SJCRH30 (cell line): ENCODE data around the gene KLHL15. TPM values are rescaled to one million over a fixed set of nuclear protein-coding genes. Genes with fewer than 3 reads are reported as not detected.

Experiments
- DNase-seq, 2 experiments: peaks; one replicate each; pipeline ENCODE4 v3.0.0-alpha.2; 2015 to 2020
- H3K27ac ChIP-seq: fragments of 250-450 bp; sonication (Bioruptor Pico); 2 replicates; pipeline ENCODE4 v1.5.1; 2020; ENCODE audit warnings: mild to moderate bottlenecking, moderate library complexity
- H3K27me3 ChIP-seq: fragments of 250-450 bp; sonication (Bioruptor Pico); 2 replicates; pipeline ENCODE4 v1.5.1; 2020; ENCODE audit warnings: mild to moderate bottlenecking, moderate library complexity
- H3K36me3 ChIP-seq: fragments of 250-450 bp; sonication (Bioruptor Pico); 2 replicates; pipeline ENCODE4 v1.5.1; 2020; ENCODE audit warnings: mild to moderate bottlenecking, moderate library complexity
- H3K4me1 ChIP-seq: fragments of 250-450 bp; sonication (Bioruptor Pico); 2 replicates; pipeline ENCODE4 v1.5.1; 2020; ENCODE audit warnings: mild to moderate bottlenecking, moderate library complexity
- H3K4me3 ChIP-seq: fragments of 250-450 bp; sonication (Bioruptor Pico); 2 replicates; pipeline ENCODE4 v1.5.1; 2020; ENCODE audit warnings: mild to moderate bottlenecking, moderate library complexity
- H3K9me3 ChIP-seq: fragments of 250-450 bp; sonication (Bioruptor Pico); replicated peaks from 2 replicates; pipeline ENCODE4 v1.5.1; 2020; ENCODE audit warnings: mild to moderate bottlenecking, moderate library complexity
- total RNA-seq: library from RNA; depleted of rRNA; stranded (reverse); fragments of >200 nt; shearing (Covaris generic); gene quantifications from 2 replicates; pipeline ENCODE4 v1.2.3, GENCODE V29; 2014

The KLHL15 gene
- total RNA-seq, 1 experiment from 2014 or later, result 27.2 TPM

DNA sequence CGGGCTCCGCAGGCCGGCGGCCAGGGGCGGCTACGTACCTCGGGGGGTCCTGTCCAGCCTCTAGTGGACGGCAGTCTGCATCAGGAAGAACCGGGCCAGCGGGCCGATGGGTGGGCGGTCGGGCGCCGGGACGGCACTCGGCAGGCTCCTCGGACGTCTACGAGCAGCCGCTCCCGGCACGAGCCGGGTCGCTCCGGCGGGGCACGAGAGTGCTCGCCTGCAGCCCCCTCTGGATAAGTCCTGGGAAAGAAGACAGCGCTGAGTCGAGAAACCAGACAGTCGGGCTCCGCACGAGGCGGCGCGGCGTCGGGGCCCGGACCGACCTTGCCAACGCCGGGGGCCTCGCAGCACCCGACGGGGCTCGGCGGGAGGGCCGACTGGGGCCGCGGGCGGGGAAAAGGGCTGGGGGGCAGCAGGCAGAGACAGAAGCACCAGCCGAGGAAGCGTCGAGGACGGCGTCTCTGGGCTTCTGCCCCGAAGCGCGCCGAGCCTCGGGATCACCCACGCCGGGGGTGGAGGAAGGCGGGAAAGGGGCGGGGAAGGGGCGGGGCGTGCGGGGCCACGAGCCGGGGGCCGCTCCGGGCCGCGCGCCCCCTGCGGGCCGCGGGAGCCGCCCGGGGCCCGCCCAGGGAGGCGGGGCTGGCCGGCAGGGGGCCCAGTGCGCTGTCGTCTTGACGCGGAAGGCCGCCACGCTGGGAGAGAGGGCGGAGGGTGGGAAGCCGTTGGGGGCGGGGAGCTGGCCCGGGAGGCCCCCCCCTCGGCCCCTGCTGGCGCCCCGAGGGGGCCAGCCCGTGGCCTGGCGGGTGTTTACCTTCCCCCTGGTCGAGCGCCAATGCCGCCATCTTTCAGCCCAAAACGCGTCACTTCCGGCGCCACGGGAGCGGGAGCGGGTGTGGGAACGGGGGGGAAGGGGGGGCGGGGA, 1.9 kb downstream of the KLHL15 start:
- DNase-seq, result peak; percentile 91
- Histone ChIP-seq H3K4me3 (peak overlapping the region; percentile 95), H3K9me3 (no peaks in the 10 kb centered on the region), H3K27me3 (no peaks in the 10 kb centered on the region), H3K36me3 (no peaks in the 10 kb centered on the region), H3K27ac (peak overlapping the region; percentile 95), H3K4me1 (no peaks in the 10 kb centered on the region)

DNA sequence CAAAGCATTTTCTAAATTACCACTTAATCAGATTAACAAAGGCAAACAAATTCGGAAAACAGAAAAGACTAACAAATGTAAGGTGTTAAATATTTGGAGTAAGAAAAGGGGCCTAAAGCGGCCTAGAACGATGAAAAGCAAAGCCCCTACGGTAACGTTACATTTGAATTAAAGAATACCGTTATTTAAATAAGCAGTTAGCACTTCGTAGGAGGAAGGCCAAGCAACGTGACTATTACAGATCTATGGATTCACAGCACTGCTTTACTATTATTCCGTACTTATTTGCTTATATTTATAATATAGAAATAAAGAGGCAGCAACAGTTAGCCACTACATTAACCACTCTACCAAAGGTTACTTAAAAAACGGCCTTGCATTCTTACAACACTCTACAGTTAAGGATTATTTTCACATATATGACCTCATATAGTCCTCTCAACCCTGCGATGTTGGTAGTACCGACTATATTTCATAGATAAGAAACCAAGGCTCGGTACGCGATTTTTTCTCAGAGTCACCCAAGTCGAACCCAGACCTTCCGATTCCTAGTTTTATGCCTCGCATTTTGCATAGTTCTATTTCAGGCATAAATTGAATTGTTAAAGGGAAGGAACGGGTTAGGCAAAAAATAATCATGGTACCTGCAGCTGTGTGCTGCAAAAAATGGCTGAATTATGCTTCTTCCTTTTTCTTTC, 2.9 kb downstream of the KLHL15 start:
- DNase-seq, result peak in 1 of 2 experiments; percentile 24
- Histone ChIP-seq H3K4me3 (peak overlapping the region; percentile 95), H3K27ac (peak overlapping the region; percentile 95), H3K36me3 (no peaks in the 10 kb centered on the region), H3K4me1 (no peaks in the 10 kb centered on the region), H3K9me3 (no peaks in the 10 kb centered on the region), H3K27me3 (no peaks in the 10 kb centered on the region)

DNA sequence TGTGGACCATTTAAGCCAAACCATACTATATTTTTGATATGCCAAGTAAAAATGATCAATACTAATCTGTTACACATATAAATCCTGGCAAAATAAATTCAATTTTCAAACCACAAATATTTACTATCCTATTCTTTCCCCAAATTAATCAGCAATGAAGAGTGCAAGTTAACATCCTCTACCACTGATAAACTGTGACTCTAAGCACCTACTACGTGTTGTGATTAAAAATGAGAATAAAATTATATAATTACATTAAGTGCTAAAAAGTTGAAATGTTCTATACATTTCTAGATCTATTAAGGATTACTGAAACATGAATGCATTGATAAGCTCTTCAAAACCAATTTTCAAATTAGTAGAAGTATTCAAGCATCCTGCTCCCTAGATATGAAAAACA, 3.4 kb downstream of the KLHL15 start:
- no peak overlapping the region for H3K27ac ChIP-seq
- no peaks in the 10 kb centered on the region for H3K27me3 ChIP-seq
- H3K4me3 ChIP-seq, result peak overlapping the region; percentile 95
- H3K36me3 ChIP-seq, result no peaks in the 10 kb centered on the region
- DNase-seq, result no peak
- no peaks in the 10 kb centered on the region for H3K4me1 ChIP-seq
- H3K9me3 ChIP-seq, result no peaks in the 10 kb centered on the region

DNA sequence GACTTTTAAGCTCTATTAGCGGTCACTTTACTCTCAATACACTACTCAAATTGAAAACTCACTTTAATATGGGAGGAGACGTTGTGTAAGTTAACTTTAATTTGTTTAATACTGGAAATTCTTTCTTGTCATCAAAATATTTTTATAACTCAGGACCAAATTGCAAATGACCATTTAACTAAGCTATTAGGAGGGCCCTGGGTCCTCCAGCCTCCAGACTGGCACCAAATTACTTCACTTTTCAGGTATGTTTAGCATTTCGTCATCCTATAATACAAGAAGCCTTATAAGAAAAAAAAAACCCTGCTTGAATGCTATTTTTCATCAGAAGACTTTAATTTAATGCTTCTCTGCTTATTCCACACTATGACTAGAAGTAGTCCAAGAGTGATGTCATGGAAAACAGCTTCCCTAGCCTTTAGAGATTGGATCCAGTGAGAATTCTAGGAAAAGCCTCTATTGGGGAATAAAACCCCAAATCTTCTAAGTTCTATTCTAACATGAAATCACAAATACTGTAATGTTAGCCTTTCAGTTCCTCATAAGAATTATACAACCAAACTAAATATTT, 6.6 kb downstream of the KLHL15 start:
- Histone ChIP-seq H3K4me3 (no peak overlapping the region), H3K36me3 (no peaks in the 10 kb centered on the region), H3K27ac (no peak overlapping the region), H3K27me3 (no peaks in the 10 kb centered on the region), H3K9me3 (no peaks in the 10 kb centered on the region), H3K4me1 (no peaks in the 10 kb centered on the region)
- DNase-seq, result no peak

DNA sequence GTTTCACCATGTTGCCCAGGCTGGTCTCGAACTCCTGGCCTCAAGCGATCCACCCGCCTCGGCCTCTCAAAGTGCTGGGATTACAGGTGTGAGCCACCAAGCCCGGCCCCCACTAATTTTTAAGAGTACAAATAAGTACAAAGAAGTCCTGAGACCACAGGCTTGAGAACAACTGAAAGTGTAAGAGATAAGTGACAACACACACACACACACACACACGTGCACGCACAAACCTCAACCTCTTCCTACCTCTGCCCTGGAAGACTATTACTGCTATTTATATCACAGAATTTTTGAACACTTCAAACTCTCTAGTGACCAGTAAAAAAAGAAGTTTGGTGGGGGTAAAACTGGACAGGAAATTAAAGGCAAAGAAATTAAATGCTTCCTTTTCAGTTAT, 7.5 kb downstream of the KLHL15 start:
- no peak overlapping the region for H3K4me3 ChIP-seq
- no peak overlapping the region for H3K27ac ChIP-seq
- H3K4me1 ChIP-seq, result no peaks in the 10 kb centered on the region
- H3K9me3 ChIP-seq, result no peaks in the 10 kb centered on the region
- no peaks in the 10 kb centered on the region for H3K27me3 ChIP-seq
- H3K36me3 ChIP-seq, result no peaks in the 10 kb centered on the region
- no peak for DNase-seq

DNA sequence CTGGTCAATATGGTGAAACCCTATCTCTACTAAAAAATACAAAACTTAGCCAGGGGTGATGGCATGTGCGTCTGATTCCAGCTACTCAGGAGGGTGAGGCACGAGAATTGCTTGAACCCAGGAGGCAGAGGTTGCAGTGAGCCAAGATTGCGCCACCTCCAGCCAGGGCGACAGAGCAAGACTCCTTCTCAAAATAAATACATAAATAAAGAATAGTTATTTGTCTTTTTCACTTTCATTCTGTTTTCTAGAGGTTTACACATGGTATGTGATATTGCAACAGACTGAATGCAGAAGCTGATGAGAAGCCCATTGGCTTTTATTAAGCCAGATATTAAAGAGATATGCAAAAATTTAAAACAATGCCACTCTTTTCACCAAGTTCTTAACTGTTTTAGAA, 8.2 kb downstream of the KLHL15 start:
- no peak overlapping the region for H3K27ac ChIP-seq
- no peaks in the 10 kb centered on the region for H3K9me3 ChIP-seq
- H3K4me3 ChIP-seq, result no peak overlapping the region
- no peaks in the 10 kb centered on the region for H3K4me1 ChIP-seq
- DNase-seq, result no peak
- no peaks in the 10 kb centered on the region for H3K27me3 ChIP-seq
- no peaks in the 10 kb centered on the region for H3K36me3 ChIP-seq

DNA sequence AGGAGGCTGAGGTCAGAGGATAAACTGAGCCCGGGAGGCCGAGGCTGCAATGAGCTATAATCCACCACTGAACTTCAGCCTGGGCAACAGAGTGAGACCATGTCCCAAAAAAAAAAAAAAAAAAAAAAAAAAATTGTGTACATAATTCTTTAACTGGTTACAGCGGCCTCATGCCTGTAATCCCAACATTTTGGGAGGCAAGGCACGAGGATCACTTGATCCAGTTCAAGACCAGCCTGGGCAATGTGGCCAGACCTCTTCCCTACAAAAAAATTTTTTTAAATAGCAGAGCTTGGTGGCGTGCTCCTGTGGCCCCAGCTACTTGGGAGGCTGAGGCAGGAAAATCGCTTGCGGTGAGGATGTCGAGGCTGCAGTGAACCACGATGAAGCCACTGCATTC, 9.3 kb downstream of the KLHL15 start:
- Histone ChIP-seq H3K27me3 (no peaks in the 10 kb centered on the region), H3K9me3 (no peaks in the 10 kb centered on the region), H3K36me3 (no peaks in the 10 kb centered on the region), H3K4me1 (no peaks in the 10 kb centered on the region), H3K4me3 (no peak overlapping the region), H3K27ac (no peak overlapping the region)
- no peak for DNase-seq

DNA sequence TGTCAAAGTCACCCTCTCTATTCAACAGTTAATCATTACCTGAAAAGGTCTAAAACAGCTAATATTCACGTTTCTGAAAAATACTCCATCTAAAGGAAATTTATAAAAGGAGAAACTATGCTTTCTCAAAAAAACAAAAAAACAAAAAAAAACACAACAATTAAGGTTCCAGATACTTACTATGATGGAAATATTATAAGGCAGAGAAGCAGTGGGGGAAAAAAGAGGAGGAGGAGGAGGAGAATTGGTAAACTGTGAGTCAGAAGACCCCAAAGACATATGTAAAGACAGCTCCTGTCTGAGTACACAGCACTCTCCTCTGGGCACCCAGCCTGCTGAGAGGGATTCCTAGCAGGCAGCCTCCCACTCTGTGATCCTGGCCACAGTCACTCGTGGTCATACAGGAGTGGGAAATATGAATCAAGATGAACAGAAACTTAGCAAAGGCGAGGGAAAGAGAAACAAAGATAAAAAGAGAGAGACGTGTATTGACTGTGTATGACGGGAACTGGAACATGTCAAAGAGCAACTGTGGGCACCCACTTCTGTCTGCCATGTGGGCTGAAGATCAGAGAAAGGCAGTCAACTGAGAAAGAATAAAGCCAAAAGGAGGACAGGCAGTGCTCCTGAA, 12.5 kb downstream of the KLHL15 start:
- H3K4me1 ChIP-seq, result no peaks in the 10 kb centered on the region
- H3K4me3 ChIP-seq, result no peak overlapping the region
- H3K27me3 ChIP-seq, result no peaks in the 10 kb centered on the region
- no peak for DNase-seq
- H3K27ac ChIP-seq, result no peak overlapping the region
- no peaks in the 10 kb centered on the region for H3K9me3 ChIP-seq
- no peaks in the 10 kb centered on the region for H3K36me3 ChIP-seq

DNA sequence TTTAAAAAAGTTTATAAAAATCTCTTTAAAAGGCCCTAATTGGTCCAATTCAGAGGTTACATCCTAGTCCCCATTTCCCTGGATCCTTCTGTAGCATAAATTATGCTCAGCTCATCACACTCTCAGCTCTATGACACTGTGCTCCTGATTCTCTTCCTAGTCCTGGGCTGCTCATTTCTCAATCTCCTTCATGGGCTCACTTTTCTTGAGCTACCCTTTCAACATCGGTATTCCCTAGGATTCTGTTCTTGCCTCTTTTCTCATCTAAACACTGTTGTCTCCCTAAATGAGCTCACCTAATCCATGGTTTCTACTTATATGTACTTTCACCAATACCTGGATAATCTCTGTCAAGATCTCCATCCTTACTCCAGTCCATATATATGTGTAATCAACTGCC, 14.7 kb downstream of the KLHL15 start:
- no peak overlapping the region for H3K4me3 ChIP-seq
- no peaks in the 10 kb centered on the region for H3K36me3 ChIP-seq
- no peak overlapping the region for H3K27ac ChIP-seq
- no peaks in the 10 kb centered on the region for H3K4me1 ChIP-seq
- H3K9me3 ChIP-seq, result no peaks in the 10 kb centered on the region
- H3K27me3 ChIP-seq, result no peaks in the 10 kb centered on the region
- DNase-seq, result no peak

DNA sequence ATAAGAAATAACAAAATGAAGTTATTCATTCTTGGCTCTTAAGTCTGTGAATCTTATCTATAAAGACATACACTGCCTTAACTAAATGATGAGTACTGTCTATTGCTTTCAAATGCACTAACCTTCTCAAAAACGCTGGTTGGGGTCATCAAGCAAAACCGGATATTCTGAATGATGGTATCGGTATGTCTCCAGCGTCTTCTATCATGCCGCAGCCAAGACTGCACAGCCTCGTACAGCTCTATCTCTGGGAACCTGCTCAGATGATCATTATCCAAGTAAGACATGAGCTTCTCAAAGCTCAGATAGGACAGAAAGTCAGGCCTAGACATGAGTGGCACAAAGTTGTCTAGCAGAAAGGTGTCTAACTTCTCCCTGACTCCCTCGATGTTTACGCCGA, 21.1 kb downstream of the KLHL15 start:
- no peak overlapping the region for H3K27ac ChIP-seq
- H3K27me3 ChIP-seq, result no peaks in the 10 kb centered on the region
- H3K36me3 ChIP-seq, result peaks cover 21% of the 10 kb centered on the region; the same call in 1 of the 2 replicates
- no peaks in the 10 kb centered on the region for H3K4me1 ChIP-seq
- H3K4me3 ChIP-seq, result no peak overlapping the region
- no peak for DNase-seq
- no peaks in the 10 kb centered on the region for H3K9me3 ChIP-seq

DNA sequence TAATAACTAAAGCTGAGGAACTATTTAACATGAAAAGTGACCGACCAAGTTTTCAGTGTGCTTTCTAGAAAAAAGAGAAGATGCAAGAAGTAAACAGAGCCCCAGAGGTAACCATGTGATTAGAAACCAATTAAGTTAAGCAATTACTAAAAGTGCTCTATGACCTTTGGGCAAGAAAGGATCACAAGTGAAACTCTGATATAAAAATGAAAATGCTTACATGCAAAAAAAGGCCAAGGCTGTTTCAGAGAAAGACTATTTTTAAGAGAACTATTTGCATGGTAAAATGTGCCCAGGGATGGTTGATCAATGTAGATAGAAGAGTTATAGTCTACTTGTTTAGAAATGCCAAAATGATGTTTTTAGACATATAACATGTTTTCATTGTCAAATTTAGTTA, 22.0 kb downstream of the KLHL15 start:
- H3K4me3 ChIP-seq, result no peak overlapping the region
- H3K4me1 ChIP-seq, result no peaks in the 10 kb centered on the region
- H3K36me3 ChIP-seq, result peaks cover 21% of the 10 kb centered on the region; the same call in 1 of the 2 replicates
- no peak for DNase-seq
- H3K27me3 ChIP-seq, result no peaks in the 10 kb centered on the region
- no peaks in the 10 kb centered on the region for H3K9me3 ChIP-seq
- H3K27ac ChIP-seq, result no peak overlapping the region

DNA sequence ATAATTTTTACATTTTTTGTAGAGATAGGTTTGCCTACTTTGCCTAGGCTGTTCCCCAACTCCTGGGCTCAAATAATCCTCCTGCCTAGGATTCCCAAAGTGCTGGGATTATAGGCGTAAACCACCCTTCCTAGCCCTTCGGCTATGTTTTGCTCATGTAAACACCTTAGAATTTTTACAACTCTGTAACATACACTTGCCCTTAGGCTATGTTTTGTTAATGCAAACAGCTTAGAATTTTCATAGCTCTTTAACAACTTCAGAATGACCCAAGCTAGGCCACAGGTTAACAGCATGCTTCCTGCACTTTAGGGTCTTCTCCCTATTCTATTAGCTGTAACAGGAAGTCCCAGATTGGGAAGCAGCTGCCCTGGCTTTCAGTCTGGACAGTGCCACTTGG, 24.2 kb downstream of the KLHL15 start:
- Histone ChIP-seq H3K27ac (no peak overlapping the region), H3K27me3 (no peaks in the 10 kb centered on the region), H3K36me3 (peaks cover 21% of the 10 kb centered on the region; the same call in 1 of the 2 replicates), H3K4me3 (no peak overlapping the region), H3K9me3 (no peaks in the 10 kb centered on the region), H3K4me1 (no peaks in the 10 kb centered on the region)
- DNase-seq, result no peak

DNA sequence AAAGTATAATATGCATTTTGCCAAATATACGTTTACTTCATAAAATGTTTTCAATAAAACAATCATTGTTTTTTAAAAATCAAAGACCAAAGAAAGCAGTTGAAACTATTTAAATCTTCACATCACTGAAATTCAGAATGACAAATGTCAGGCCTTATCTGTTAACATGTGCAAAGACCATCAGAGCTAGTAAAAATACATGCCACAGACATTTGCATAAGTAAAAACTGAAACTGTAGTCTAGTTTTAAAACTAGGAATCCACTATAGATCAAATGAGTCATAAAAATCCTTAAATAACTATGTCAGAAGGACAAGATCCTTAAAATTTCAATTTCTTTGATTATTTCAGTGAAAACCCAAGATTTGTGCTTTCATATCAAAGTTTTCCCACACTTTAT, 24.8 kb downstream of the KLHL15 start:
- Histone ChIP-seq H3K36me3 (peaks cover 21% of the 10 kb centered on the region; the same call in 1 of the 2 replicates), H3K9me3 (no peaks in the 10 kb centered on the region), H3K4me3 (no peak overlapping the region), H3K27ac (no peak overlapping the region), H3K4me1 (no peaks in the 10 kb centered on the region), H3K27me3 (no peaks in the 10 kb centered on the region)
- no peak for DNase-seq

DNA sequence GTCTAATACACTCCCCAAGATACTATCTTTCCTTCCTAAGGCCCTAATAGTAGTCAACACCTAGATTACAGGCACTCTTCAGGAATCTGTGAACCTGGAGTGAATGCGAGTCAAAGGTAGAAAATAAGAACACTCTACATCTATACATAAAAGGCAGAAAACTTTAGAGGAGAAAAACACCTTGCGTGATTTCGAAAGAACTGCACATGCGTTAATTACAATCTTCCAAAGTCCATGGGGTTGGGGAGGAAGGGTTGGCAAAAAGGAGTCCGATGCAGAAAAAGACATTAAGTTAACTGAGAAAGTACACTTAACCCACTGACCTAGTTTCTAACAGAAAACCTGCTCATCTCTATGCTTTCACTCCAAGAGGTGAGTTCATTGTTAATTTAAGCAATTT, 27.3 kb downstream of the KLHL15 start:
- Histone ChIP-seq H3K4me1 (no peaks in the 10 kb centered on the region), H3K36me3 (peaks cover 9% of the 10 kb centered on the region; the same call in 1 of the 2 replicates), H3K27me3 (no peaks in the 10 kb centered on the region), H3K9me3 (no peaks in the 10 kb centered on the region), H3K27ac (no peak overlapping the region), H3K4me3 (no peak overlapping the region)
- DNase-seq, result no peak
